Sciatic nerve (tissue), 2 donors: ENCODE results near the gene KLF4. TPM values are rescaled to one million over a fixed set of nuclear protein-coding genes. Genes with fewer than 3 reads are reported as not detected.
A peak's percentile ranks its signal among the peaks of the same experiment; 100 is the strongest.

Source experiments
- ATAC-seq: fragments of 200-7000 bp; cut with Tn5 transposase; one replicate; pipeline ENCODE4 v1.9.1; 2020; ENCODE audit warnings: mild to moderate bottlenecking, moderate library complexity
- DNase-seq: peaks from one replicate; pipeline ENCODE4 v3.0.0-alpha.2; 2020; ENCODE audit warnings: low spot score
- intact Hi-C: fragments of 100-400 bp; cut with DNase I; formaldehyde crosslinking; loops from one replicate; pipeline ENCODE4 v1.14.2; 2022
- total RNA-seq: library from RNA; stranded (reverse); fragmentation: NEBNext Ultra II Directional; extraction: Animal tissue kit (Norgen Biotek cat#: 25700); gene quantifications from one replicate; pipeline ENCODE4 v1.2.1, GENCODE V29; 2021
- donor health status: DM: no; HTN: no; CAD: no.
- donor health status: DM: no; HTN: no; CAD: no.

The KLF4 gene
- total RNA-seq, 1 donor from 2014 or later, result 63.8 TPM

- peak; percentile 99 for ATAC-seq
- peak; percentile 83 for DNase-seq
- intact Hi-C loops, result loop anchor here (10.0 kb wide), 2 partner anchors 1099 to 1309 kb away; no protein-coding TSS in a partner anchor
Measured at GRCh38 chr9:107465467-107466451, 23.8 kb downstream of the KLF4 start.

DNA sequence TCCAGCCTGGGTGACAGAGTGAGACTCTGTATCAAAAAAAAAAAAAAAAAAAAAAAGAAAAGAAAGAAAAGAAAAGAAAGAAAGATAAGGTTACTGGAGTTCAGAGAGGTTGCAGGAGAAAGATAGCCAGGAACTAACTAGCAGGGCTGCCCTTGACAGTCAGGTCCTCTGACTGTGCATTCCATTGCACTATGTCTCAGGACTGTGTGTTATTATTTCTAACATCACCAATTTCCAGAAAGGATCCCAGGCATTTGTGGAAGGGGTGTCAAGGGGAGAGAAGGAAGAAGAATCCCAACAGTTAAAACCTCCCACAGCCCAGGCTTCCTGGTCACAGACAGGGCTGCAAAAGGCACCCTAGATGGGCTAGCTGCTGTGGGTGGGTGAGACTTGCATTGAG, 25.1 kb downstream of the KLF4 start:
- intact Hi-C loops, result loop anchor here (10.0 kb wide), 2 partner anchors 1100 to 1310 kb away; no protein-coding TSS in a partner anchor
- ATAC-seq (no peak), DNase-seq (no peak)

DNA sequence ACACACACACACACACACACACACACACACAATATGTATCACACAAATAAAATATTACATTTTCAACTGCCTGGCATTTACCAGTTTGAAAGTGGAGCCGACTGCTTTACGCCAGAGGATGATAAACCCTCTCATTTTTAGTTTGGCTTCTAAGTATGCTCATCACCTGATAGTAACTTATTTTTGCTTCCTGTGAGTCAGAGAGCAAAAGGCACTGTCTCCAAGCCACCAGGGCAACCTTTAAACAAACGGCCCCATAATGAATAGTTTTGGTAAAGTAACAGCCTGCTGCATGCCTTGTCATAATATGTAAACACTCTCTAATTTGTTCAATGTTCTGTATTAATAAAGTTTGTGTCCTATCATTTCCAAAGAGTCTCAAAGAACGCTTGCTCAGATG, 26.9 kb downstream of the KLF4 start:
- DNase-seq (no peak), ATAC-seq (no peak)
- intact Hi-C loops, result loop anchor here (10.0 kb wide), 2 partner anchors 1102 to 1312 kb away; no protein-coding TSS in a partner anchor

DNA sequence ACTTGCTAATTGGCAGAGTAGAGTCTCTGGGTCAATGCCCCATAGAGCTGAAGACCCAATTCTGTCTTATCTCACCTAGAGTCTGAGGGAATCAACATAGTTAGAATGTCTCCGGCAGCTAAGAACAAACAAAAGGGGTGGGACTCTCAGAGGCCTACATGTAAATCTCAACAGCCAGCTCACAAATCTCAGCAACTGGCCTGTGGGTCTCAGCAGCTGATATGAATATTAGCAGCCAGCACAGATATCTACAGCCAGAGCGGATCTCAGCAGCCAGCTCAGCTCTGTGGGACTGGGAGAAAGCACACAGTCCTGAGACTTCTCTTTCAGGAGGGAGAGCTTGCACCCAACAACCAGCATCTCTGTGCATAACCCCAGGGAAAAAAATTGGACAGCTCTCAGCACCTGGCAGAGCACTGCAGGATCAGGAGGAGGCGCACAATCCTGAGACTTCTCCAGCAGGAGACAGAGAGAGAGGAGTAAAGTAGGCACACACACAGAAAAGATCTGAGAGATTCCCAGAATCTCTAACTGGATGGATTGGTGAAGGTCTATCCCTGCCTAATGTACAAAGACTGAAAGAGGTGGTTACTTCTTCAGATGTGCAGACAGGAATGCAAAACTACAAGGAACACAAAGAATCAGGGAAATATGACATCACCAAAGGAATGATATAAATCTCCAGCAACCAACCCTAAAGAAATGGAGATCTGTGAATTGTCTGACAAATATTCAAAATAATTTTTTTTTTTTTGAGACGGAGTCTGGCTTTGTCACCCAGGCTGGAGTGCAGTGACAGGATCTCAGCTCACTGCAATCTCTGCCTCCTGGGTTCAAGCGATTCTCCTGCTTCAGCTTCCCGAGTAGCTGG, 29.2 kb downstream of the KLF4 start:
- DNase-seq, result no peak
- intact Hi-C loops, result loop anchor here (10.0 kb wide), 2 partner anchors 1104 to 1314 kb away; no protein-coding TSS in a partner anchor
- no peak for ATAC-seq

GRCh38 chr9:107455425-107456135, 34.0 kb downstream of the KLF4 start:
- ATAC-seq (no peak), DNase-seq (no peak)
- intact Hi-C loops, result no loop called here

- intact Hi-C loops, result no loop called here
- ATAC-seq (no peak), DNase-seq (no peak)
Measured at GRCh38 chr9:107453479-107453878, 36.1 kb downstream of the KLF4 start.

DNA sequence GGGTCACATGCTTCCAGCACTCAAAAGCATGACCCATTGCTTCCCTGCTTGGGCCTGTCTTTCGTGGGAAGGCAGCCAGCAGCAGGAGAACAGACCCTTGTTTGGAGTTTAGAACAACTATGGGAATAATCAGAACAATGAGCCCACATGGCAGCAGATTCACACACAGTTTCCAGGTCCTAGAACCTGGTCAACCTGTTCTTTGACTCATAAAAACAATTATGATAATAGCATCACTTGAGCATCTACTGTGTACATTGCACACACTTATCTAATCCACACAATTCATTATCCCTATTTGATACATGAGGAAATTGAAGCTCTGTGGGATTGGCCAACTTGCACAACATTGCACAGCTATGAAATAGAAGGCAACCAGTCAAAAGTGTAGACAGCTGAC, 41.7 kb downstream of the KLF4 start:
- intact Hi-C loops, result no loop called here
- DNase-seq (no peak), ATAC-seq (no peak)

- intact Hi-C loops, result no loop called here
- ATAC-seq, result no peak
Measured at GRCh38 chr9:107447081-107447480, 42.5 kb downstream of the KLF4 start.

GRCh38 chr9:107446491-107446890, 43.1 kb downstream of the KLF4 start:
- intact Hi-C loops, result no loop called here

More at GRCh38 chr9:107447081-107447480, 42.5 kb downstream of the KLF4 start:
- DNase-seq, result no peak

GRCh38 chr9:107443786-107444185, 45.8 kb downstream of the KLF4 start:
- ATAC-seq (no peak), DNase-seq (no peak)
- intact Hi-C loops, result no loop called here

More at GRCh38 chr9:107446491-107446890, 43.1 kb downstream of the KLF4 start:
- DNase-seq (no peak), ATAC-seq (no peak)

DNA sequence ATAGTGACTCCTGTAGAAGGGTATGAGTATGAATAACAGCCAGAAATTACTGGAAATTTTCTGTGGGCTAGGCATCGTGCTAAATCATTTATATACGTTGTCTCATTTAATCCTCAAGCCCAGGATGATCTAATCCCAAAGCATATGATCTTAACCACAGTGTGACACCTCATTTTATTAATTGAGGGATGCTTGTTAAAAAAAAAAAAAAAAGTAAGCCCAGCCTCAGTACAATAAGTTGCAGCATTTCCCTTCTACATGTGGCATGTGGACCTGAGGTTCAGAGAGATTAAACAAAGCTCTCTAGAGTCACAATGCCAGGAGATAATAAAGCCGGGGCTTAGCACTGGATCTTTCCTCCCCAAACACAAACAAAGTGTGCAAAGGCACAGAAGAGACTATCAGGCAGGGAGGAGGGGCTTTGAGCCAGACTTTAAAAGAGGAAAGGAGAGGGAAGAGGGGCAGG, 49.5 kb downstream of the KLF4 start:
- intact Hi-C loops, result no loop called here
- no peak for ATAC-seq
- DNase-seq, result no peak

DNA sequence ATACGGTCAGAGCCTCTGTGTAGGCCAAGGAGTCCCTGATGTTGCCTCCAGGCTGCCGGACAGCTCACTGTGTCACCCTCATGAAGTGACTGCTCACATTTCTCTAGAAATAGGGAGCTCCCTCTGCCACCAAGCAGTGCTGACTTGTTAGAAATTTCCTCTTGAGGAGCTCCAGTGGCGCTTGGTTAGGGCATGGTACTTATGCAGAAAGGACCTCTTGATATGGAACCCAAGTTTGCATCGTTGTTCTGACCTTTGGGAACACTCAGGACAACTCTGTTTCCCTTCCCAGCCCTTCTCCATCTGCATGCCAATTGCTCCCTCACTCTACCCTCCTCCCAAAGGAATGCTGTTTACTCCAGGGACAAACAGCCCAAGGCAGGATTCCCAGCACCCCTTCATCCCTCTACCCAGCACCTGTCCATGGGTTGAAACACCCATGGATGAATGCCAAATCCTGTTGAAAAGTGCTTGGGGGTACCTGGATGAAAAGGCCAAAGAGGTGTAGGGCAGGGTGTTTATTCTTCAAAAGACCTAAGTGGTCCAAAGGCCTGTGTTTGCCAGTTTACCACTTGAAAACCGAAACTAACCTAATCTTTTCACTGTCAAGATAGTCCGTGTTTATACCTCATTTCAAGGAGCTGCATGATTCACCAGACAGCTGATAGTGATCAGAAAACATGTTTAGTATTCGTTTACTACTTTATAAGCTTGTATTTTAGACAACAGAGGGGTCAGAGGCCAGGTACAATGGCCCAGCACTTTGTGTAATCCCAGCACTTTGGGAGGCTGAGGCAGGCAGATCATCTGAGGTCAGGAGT, 51.1 kb downstream of the KLF4 start:
- no peak for DNase-seq
- no peak for ATAC-seq
- intact Hi-C loops, result no loop called here

DNA sequence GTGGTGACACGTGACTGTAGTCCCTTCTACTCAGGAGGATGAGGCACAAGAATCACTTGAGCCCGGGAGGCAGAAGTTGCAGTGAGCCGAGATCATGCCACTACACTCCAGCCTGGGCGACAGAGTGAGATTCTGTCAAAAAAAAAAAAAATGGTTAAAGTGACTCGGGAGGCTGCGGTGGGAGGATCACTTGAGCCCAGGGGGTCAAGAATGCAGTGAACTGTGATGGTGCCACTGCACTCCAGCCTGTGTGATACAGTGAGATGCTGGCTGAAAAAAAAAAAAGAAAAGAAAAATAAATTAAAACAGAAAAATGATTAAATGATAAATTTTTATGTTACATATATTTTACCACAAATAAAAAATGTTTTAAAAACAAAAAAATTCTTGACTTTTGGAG, 51.9 kb downstream of the KLF4 start:
- no peak for ATAC-seq
- DNase-seq, result no peak
- intact Hi-C loops, result no loop called here

- ATAC-seq (no peak), DNase-seq (no peak)
- intact Hi-C loops, result no loop called here
Measured at GRCh38 chr9:107435415-107435814, 54.2 kb downstream of the KLF4 start.
